Subcutaneous adipose tissue (tissue), 4 donors: ENCODE data around the gene SUPT4H1. TPM values are rescaled to one million over a fixed set of nuclear protein-coding genes. Genes with fewer than 3 reads are reported as not detected.

Source experiments
- total RNA-seq, 4 donors: library from RNA; depleted of rRNA; stranded (reverse); fragments of >200 nt; gene quantifications; one replicate each; pipeline ENCODE4 v1.1.0, GENCODE V29; 2016
- TF ChIP-seq, protein P1 (sequence below): fragments of 450-650 bp; IDR thresholded peaks from one replicate; pipeline ENCODE4 v1.5.1; 2016; ENCODE audit warnings: low read depth, mild to moderate bottlenecking, control low read depth, antibody characterized with exemption, moderate library complexity

The SUPT4H1 gene
- total RNA-seq, 4 donors from 2014 or later: 27.9 to 58.5 (median 40.9) TPM

DNA sequence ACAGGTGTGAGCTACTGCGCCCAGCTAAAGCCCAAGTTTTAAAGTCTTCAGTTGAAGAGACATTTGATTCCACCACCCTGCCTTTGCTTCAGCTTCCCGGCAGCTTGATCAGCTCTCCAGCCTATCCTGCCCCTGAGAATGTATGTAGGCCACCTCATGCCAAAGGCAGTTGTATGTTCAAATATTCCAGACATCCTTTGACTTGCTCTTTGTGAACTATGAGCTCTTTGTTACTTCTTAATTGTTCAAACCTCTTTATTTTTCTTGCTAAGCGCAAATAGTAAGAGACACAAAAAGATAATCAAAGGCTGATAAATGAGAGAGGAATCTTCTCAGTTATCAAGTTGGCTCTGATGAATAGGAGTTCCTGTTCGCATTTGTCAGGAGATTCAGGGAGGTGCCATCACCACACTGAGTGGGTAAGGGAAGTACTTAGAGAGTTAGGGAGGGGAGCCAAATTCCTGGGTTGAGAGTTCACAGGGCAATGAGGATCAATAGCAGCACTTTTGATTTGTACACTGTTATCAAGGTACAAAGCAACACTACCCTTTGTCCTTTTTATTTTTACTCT is 32.0 kb upstream of the SUPT4H1 start:
- TF ChIP-seq, protein P1, sequence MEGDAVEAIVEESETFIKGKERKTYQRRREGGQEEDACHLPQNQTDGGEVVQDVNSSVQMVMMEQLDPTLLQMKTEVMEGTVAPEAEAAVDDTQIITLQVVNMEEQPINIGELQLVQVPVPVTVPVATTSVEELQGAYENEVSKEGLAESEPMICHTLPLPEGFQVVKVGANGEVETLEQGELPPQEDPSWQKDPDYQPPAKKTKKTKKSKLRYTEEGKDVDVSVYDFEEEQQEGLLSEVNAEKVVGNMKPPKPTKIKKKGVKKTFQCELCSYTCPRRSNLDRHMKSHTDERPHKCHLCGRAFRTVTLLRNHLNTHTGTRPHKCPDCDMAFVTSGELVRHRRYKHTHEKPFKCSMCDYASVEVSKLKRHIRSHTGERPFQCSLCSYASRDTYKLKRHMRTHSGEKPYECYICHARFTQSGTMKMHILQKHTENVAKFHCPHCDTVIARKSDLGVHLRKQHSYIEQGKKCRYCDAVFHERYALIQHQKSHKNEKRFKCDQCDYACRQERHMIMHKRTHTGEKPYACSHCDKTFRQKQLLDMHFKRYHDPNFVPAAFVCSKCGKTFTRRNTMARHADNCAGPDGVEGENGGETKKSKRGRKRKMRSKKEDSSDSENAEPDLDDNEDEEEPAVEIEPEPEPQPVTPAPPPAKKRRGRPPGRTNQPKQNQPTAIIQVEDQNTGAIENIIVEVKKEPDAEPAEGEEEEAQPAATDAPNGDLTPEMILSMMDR: no peak

- TF ChIP-seq, protein P1: no peak
These were observed 30.9 kb upstream of the SUPT4H1 start for GRCh38 chr17:58382872-58383242.

- TF ChIP-seq, protein P1: no peak
These were observed 30.3 kb upstream of the SUPT4H1 start for GRCh38 chr17:58382108-58382871.

GRCh38 chr17:58381124-58382035 is 29.4 kb upstream of the SUPT4H1 start:
- TF ChIP-seq, protein P1: no peak

DNA sequence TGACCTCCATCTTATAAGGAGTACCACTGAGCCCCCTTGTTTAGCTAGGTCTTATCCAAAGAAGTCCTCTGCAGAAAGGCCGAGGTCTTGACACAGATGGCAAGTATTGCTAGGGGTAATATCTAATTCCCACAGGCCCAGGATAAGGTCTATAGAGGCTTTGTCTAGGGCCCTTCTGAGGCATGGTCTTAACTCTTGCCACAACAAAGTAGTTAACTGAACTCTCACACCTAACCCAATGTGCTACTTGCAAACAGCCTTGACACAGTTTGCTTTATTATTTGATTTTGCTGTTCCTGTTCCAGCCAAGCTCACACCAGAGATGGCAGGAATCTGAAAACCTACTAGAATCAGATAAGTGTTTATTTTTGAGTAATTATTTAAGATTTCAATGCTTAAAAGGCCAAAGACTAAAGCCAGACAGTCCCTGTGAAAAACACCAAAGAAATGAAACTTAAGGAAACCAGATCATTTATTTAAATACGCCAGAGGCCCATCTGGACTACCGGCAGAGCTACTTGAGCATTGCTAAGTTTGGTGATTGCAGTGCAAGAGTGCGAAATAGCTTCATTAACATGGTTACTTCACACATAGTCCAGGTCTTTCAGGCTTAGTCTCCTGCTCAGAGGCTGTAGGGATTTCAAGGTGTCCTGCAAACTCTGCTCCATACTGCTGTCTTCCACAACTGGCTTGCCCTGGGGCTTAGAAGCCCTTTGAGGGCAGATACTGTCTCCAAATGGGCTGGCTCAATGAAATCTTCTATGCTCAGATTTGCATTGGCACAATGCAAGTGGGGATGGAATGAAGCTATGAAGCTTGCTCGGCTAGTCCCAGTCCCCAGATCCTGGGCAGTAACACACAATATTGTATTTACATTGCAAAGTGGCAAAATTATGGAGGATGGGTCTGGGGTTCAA is 28.5 kb upstream of the SUPT4H1 start:
- TF ChIP-seq, protein P1: no peak

- TF ChIP-seq, protein P1: no peak
These were observed 27.5 kb upstream of the SUPT4H1 start for GRCh38 chr17:58379511-58379824.
